ENCODE results near the gene XYLT1.

DNA sequence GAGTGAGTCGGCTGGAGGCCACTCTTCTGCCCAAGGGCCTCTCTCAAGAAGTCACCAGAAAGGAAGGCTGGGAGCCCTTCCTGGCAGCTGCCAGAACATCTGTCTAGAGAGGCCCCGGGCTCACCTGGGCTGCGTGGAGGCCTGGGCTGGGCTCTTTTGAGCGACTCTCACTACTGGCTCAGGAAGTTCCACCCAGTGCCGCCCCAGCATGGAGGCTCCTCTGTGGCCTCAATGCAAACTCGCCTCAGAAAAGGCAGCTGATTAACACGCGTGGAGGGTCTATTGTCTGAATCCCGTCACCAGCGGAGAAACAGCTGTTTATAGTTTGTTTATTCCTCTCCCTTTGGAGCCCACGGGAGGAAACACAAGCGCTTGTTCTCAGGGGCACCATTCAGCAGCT is 25.3 kb downstream of the XYLT1 start:
- TF ChIP-seq, protein P1, sequence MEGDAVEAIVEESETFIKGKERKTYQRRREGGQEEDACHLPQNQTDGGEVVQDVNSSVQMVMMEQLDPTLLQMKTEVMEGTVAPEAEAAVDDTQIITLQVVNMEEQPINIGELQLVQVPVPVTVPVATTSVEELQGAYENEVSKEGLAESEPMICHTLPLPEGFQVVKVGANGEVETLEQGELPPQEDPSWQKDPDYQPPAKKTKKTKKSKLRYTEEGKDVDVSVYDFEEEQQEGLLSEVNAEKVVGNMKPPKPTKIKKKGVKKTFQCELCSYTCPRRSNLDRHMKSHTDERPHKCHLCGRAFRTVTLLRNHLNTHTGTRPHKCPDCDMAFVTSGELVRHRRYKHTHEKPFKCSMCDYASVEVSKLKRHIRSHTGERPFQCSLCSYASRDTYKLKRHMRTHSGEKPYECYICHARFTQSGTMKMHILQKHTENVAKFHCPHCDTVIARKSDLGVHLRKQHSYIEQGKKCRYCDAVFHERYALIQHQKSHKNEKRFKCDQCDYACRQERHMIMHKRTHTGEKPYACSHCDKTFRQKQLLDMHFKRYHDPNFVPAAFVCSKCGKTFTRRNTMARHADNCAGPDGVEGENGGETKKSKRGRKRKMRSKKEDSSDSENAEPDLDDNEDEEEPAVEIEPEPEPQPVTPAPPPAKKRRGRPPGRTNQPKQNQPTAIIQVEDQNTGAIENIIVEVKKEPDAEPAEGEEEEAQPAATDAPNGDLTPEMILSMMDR (IDR thresholded peaks at IDR 0.05; ENCODE audit: poor library complexity, severe bottlenecking): no peak
- TF ChIP-seq POLR2AphosphoS5 (IDR thresholded peaks at IDR 0.05) (no peak), EP300 (conservative IDR thresholded peaks at IDR 0.05; ENCODE audit: poor library complexity, severe bottlenecking) (no peak), MXI1 (conservative IDR thresholded peaks at IDR 0.05; ENCODE audit: poor library complexity, severe bottlenecking) (no peak), SMC3 (conservative IDR thresholded peaks at IDR 0.05; ENCODE audit: poor library complexity) (no peak), RAD21 (conservative IDR thresholded peaks at IDR 0.05) (no peak)
- TF ChIP-seq, protein P2, sequence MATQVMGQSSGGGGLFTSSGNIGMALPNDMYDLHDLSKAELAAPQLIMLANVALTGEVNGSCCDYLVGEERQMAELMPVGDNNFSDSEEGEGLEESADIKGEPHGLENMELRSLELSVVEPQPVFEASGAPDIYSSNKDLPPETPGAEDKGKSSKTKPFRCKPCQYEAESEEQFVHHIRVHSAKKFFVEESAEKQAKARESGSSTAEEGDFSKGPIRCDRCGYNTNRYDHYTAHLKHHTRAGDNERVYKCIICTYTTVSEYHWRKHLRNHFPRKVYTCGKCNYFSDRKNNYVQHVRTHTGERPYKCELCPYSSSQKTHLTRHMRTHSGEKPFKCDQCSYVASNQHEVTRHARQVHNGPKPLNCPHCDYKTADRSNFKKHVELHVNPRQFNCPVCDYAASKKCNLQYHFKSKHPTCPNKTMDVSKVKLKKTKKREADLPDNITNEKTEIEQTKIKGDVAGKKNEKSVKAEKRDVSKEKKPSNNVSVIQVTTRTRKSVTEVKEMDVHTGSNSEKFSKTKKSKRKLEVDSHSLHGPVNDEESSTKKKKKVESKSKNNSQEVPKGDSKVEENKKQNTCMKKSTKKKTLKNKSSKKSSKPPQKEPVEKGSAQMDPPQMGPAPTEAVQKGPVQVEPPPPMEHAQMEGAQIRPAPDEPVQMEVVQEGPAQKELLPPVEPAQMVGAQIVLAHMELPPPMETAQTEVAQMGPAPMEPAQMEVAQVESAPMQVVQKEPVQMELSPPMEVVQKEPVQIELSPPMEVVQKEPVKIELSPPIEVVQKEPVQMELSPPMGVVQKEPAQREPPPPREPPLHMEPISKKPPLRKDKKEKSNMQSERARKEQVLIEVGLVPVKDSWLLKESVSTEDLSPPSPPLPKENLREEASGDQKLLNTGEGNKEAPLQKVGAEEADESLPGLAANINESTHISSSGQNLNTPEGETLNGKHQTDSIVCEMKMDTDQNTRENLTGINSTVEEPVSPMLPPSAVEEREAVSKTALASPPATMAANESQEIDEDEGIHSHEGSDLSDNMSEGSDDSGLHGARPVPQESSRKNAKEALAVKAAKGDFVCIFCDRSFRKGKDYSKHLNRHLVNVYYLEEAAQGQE (IDR thresholded peaks at IDR 0.05; ENCODE audit: borderline replicate concordance): no peak
